H1 (cell line): Measurements from ENCODE around the gene BORCS8. TPM values are rescaled to one million over a fixed set of nuclear protein-coding genes. Genes with fewer than 3 reads are reported as not detected.

Experiments used
- HDAC2 ChIP-seq, 2 experiments: fragments of 300-600 bp in 1 of 2; sonication (generic) in 1 of 2; IDR thresholded peaks; 2 replicates each; pipeline ENCODE4 v1.6.1; 2011 to 2012; ENCODE audit warnings: low read depth in 2 of 2, low read length in 2 of 2, mild to moderate bottlenecking in 2 of 2, moderate library complexity in 2 of 2, borderline replicate concordance in 1 of 2, inconsistent platforms in 1 of 2
- NRF1 ChIP-seq: IDR thresholded peaks from 2 replicates; pipeline ENCODE4 v1.6.1; 2011; ENCODE audit warnings: mild to moderate bottlenecking, low read depth, low read length, improper control_type of control experiment
- TBP ChIP-seq: IDR thresholded peaks from 2 replicates; pipeline ENCODE4 v1.6.1; 2011; ENCODE audit warnings: low read depth, low read length, improper control_type of control experiment
- polyA plus RNA-seq, 7 experiments: library from polyadenylated mRNA; depleted of rRNA in 3 of 7; stranded (reverse) in 5 of 7; unstranded in 2 of 7; fragments of >200 nt in 5 of 7; fragments of 200-250 nt in 2 of 7; gene quantifications; 1 replicate in 5 of 7; 2 replicates in 1 of 7; 4 replicates in 1 of 7; pipeline versions ENCODE4 v1.2.1 to v1.2.3, GENCODE V29; 2011 to 2013; ENCODE audit warnings: missing spikeins in 2 of 7, mixed read lengths in 2 of 7
- total RNA-seq: library from RNA; stranded (reverse); fragmentation: NEBNext Ultra II Directional; extraction: Animal tissue kit (Norgen Biotek cat#: 25700); gene quantifications from 2 replicates; pipeline ENCODE4 v1.2.1, GENCODE V29; 2021

BORCS8 gene
- total and polyA plus RNA-seq, 2 of the 8 experiments (the other 6 are each of a cell fraction or from before 2014, with no cell fraction given), result 15.0 to 15.9 TPM

DNA sequence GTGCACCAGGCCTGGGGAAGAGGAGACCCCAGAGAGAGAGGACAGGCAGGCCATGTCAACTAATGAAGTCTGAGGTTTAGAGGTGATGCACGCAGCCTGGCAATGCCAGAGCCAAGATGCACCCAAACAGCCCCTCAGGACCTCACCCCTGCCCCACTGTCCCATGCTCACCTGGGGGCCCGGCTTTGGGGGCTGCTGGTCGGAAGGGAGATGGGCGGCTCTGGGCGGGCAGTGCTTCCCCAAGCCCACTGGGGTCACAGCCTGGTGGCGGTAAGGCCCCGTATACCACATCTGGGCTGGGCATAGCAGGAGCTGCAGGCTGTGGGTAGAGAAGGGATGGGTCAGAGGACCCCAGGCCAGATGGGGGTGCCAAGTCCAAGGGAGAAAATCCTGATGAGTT lies 45.1 kb downstream of the BORCS8 start (continued):
- no peak for TF ChIP-seq TBP
- no peak for TF ChIP-seq NRF1
- TF ChIP-seq HDAC2 (IDR thresholded peaks at IDR 0.05; ENCODE audit: borderline replicate concordance in 1 of 2, low read depth in 2 of 2, low read length in 2 of 2), result no peak
